HG02885 (cell line): ENCODE data around the gene MGAT4B.
"Not testable (repeated sequence)": the region's sequence is repeated elsewhere in the genome, so short reads cannot be mapped to it uniquely, and the experiment has no call there.

ENCODE experiments used
- ATAC-seq: cut with Tn5 transposase; IDR thresholded peaks from one replicate; pipeline ENCODE4 v1.9.1; 2021; ENCODE audit warnings: mild to moderate bottlenecking; ENCODE audit not compliant: unreplicated experiment, poor library complexity

MGAT4B gene

GRCh38 chr5:179806250-179807048 lies at the start of gene MGAT4B:
Gene MGAT4B, minus strand, starts transcription at chr5:179806866. Its CDS starts 283 bp downstream, at chr5:179806583.
- ATAC-seq: peak; percentile 75

GRCh38 chr5:179854356-179854755 lies 47.7 kb upstream of the MGAT4B start:
- ATAC-seq: no peak

GRCh38 chr5:179852993-179853547 lies 46.4 kb upstream of the MGAT4B start:
- peak; percentile 88 for ATAC-seq

DNA sequence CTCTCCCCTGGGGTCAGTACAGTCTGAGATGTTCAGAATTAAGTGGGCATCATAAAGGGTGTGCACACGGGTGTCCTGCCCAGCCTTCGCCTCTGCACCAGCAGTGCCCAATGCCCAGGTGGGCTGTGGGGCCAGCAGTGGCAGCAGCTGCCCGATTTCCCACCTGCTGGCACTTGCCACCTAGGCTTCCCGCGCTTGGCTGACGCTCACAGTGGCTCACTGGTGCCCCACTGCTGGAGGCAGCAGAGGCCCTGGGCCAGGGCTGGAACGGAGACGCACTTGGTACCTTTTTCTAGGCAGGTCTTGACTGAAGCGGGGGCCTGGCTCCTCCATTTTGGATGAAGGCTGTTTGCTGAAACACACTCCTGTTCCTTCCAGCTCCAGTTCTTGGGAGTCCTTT lies 35.0 kb upstream of the MGAT4B start:
- no peak for ATAC-seq

DNA sequence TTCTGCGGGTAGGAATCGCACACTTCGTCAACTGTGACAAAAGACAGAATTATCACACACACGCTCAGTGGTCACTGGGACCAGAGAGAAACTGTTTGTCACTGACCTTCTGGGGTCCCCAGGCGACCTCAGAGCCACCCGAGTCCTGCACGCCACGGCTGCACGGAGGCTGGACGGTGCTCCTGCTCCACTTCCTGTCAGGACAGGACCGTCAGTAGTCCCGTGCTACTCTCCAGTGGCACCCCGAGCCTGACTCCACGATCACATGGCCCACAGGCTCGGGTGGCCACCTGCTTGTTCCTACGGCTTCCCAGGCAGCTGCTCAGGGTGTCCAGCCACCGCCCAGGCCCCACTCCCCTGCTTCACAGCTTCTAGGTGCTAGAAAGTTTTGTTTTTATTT lies 34.1 kb upstream of the MGAT4B start:
- no peak for ATAC-seq

DNA sequence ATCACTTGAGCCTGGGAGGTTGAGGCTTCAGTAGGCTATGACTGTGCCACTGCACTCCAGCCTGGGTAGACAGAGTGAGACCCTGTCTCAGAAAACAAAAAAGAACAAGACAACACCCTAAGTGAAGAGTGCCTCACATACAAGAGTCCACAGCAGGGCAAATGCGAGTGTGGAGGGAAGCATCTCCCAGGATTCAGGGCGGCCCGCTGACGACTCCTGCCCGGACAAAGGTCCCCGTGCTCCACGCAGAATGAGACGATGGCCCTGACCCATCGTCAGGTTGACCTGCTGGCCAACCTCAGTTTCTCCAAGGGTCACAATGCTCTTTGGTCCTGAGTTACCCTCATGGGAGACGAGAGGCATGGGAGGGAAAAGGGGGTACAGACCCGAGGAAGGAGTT lies 33.7 kb upstream of the MGAT4B start:
- no peak for ATAC-seq

GRCh38 chr5:179839328-179840256 lies 32.9 kb upstream of the MGAT4B start:
- no peak for ATAC-seq

DNA sequence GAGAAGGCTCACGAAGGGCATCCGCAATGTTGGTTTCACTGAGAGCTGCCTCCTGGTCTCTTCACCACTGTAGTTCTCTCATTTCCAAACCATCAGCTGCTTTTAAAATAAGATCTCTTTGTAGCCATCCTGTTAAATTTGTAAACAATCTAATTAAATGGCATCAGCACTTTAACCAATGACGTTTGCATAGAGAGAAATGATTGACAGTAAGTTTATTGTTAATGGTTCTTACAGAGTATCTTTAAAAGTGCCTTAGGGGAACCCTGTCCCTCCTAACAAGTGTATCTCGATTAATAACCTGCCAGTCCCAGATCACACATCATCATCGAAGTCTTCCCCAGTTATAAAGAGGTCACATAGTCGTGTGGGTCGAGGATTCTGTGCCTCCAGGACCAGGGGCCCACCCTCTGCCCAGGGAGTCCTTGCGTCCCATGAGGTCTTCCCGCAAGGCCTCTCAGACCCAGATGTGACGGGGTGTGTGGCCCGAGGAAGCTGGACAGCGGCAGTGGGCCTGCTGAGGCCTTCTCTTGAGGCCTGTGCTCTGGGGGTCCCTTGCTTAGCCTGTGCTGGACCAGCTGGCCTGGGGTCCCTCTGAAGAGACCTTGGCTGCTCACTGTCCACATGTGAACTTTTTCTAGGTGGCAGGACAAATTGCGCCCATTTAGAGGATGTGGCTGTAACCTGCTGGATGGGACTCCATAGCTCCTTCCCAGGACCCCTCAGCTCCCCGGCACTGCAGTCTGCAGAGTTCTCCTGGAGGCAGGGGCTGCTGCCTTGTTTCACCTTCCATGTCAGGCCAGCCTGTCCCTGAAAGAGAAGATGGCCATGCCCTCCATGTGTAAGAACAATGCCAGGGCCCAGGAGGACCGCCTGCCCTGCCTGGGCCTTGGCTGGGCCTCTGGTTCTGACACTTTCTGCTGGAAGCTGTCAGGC lies 30.7 kb upstream of the MGAT4B start:
- no peak for ATAC-seq

DNA sequence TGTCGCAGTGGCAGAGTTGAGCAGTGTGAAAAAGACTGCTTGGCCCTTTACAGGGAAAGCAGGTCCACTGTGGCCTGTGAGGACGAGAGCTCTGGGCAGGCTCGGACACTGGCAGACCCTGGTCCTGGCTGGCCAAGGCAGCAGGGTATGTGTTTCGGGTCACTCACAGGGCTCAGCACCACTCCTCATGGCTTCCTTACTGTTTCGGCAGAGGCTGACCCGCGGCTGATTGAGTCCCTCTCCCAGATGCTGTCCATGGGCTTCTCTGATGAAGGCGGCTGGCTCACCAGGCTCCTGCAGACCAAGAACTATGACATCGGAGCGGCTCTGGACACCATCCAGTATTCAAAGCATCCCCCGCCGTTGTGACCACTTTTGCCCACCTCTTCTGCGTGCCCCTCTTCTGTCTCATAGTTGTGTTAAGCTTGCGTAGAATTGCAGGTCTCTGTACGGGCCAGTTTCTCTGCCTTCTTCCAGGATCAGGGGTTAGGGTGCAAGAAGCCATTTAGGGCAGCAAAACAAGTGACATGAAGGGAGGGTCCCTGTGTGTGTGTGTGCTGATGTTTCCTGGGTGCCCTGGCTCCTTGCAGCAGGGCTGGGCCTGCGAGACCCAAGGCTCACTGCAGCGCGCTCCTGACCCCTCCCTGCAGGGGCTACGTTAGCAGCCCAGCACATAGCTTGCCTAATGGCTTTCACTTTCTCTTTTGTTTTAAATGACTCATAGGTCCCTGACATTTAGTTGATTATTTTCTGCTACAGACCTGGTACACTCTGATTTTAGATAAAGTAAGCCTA lies 29.8 kb upstream of the MGAT4B start:
- no peak for ATAC-seq

- ATAC-seq: not testable (repeated sequence)
These were observed 28.2 kb upstream of the MGAT4B start for GRCh38 chr5:179834871-179835270.

DNA sequence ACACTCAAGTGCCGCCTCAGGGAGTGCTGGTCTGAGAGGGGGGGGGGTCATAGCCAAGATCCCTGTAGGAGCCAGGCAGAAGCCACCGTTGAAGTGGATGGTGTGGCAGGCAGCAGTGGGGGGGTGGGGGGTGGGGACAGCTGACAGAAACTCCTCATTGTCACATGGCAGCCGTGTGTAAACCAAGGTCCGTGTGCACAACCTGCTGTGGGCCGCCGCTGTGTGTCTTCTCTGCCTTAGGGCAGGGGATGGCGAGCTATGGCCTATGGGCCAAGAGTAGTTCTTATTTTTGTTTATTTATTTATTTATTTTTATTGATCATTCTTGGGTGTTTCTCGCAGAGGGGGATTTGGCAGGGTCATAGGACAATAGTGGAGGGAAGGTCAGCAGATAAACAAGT lies 27.5 kb upstream of the MGAT4B start:
- ATAC-seq: no peak

DNA sequence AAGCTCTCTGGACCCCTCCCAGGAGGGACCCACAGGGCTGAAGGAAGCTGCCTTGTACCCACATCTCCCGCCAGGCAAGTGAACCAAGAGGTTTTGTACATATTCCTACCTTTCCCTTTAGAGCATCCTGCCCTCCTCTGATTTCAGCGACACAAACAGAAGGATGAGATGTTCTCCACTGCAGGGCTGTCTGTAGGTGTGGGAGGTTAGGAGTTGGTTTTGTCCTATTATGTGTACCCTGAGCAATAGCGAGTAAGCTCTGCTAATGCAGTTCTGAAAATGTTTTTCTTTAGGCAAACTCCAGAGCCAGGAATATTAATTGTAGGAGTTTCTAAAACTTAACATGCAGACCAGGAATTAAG lies 27.0 kb upstream of the MGAT4B start:
- ATAC-seq: no peak

DNA sequence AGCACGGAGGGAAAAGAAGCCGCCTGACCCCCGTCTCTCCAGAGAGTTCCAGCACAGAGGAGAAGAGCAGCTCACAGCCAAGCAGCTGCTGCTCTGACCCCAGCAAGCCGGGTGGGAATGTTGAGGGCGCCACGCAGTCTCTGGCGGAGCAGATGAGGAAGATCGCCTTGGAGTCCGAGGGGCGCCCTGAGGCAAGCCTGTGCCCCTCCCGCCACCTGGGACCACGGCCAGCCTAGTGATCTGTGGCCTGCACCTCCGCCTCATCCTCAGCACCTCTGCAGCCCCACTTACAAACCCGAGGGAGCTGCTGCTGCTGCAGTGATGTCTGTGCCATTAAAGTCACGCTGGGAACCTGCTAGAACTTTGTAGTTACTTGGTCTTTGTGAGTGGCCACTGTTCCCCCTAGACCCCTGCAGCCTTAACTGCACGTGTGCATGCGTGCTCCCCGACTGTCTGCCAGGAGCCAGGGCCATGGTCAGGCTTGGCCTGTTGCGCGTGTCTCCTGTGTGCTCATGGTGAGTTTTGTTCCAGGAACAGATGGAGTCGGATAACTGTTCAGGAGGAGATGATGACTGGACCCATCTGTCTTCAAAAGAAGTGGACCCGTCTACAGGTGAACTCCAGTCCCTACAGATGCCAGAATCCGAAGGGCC lies 26.5 kb upstream of the MGAT4B start:
- no peak for ATAC-seq

- ATAC-seq: no peak
These were observed 25.5 kb upstream of the MGAT4B start for GRCh38 chr5:179832039-179832745.

DNA sequence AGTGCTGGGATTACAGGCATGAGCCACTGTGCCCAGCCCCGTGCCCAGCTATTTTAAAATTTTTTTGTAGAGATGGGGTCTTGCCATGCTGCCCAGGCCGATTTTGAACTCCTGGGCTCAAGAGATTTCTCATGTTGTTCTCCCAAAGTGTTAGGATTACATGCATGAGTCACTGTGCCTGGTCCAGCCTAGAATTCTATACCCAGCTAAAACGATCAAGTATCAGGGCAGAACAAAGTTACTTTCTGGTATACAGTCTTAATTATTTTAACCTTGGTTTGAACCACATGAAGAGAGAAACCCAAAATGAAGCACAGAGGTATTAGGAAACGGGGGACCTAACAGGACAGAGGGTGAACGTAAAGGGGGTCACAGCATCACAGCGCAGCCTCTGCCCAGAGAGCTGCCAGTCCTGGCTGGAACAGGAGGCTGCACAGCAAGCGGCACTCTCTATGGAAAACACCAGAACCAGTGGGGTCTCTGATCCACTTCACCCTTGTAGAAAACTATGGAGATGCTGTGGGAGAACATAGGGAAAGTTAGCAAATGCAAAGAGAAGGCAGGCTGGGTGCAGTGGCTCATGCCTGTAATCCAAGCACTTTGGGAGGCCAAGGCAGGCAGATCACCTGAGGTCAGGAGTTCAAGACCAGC lies 24.3 kb upstream of the MGAT4B start:
- ATAC-seq: no peak

GRCh38 chr5:179829732-179830435 lies 23.2 kb upstream of the MGAT4B start:
- no peak for ATAC-seq
